ENCODE data around the gene ZYX. TPM values are rescaled to one million over a fixed set of nuclear protein-coding genes. Genes with fewer than 3 reads are reported as not detected.

ZYX gene
- total RNA-seq, 2 donors from 2014 or later: 55.8 to 256 TPM

DNA sequence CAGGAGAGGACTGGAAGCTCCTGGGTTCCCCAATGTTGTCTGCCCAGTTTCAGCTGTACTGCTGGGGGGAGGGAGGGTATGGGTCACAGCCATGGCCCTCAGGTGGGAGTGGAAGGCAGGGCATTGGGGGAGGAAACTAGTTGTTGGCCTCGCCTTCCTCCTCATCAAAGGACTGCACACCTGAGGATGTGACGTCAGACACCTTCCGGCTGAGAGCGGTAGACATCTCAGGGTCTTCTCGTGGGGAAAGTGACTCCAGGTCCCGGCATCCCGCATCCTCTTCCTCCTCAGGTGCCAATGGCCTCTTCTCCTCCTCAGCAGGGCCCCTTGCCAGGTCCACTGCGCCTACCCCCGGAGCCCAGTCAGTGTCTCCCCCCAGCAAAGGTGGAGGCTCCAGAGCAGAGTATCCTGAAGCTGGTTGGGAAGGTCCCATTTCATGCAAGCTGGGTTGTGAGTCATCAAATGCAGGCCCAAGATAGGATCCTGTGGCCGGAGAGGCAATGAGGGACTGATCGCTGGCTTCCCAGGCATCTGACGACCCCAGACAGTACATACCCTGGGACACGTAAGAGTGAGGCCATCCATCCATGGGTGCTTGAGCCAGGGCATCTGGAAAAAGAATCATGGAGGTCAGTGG lies 24.6 kb upstream of the ZYX start:
- no peaks in the 10 kb centered on the region for H3K36me3 ChIP-seq
- no peaks in the 10 kb centered on the region for H3K4me1 ChIP-seq (replicated peaks)
- peaks cover 3% of the 10 kb centered on the region for H3K27me3 ChIP-seq (replicated peaks; ENCODE audit: insufficient read depth)
- no peak overlapping the region for H3K4me3 ChIP-seq
- DNase-seq (ENCODE audit: low spot score): no peak
- TF ChIP-seq POLR2AphosphoS5 (IDR thresholded peaks at IDR 0.05) (no peak), POLR2A (IDR thresholded peaks at IDR 0.05) (no peak)
- TF ChIP-seq, protein P1, sequence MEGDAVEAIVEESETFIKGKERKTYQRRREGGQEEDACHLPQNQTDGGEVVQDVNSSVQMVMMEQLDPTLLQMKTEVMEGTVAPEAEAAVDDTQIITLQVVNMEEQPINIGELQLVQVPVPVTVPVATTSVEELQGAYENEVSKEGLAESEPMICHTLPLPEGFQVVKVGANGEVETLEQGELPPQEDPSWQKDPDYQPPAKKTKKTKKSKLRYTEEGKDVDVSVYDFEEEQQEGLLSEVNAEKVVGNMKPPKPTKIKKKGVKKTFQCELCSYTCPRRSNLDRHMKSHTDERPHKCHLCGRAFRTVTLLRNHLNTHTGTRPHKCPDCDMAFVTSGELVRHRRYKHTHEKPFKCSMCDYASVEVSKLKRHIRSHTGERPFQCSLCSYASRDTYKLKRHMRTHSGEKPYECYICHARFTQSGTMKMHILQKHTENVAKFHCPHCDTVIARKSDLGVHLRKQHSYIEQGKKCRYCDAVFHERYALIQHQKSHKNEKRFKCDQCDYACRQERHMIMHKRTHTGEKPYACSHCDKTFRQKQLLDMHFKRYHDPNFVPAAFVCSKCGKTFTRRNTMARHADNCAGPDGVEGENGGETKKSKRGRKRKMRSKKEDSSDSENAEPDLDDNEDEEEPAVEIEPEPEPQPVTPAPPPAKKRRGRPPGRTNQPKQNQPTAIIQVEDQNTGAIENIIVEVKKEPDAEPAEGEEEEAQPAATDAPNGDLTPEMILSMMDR (IDR thresholded peaks at IDR 0.05): no peak
- H3K27ac ChIP-seq: no peak overlapping the region
- WGBS: 92% methylated on average over 13 of the region's 13 CpGs
- no peaks in the 10 kb centered on the region for H3K9me3 ChIP-seq
- intact Hi-C loops (cut with DNase I): no loop called here

DNA sequence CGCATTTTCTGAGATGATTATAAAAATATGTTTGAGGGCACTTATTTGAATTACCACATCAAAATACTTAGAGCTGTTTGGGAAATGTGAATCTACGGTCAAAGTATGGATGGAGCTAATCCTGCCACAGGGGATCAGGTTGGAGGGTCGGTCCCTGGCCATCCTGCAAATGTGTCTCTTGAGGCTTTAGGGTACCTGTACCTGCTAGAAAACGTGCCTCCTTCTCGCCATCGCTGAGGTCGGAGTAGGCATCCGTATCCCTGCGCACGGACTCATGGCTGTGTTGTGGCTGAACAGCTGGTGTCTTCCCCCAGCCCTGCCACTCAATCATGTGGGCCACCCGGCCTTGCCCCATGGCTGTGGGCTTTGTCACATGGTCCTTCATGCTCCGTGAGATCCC lies 22.5 kb upstream of the ZYX start:
- H3K4me1 ChIP-seq (replicated peaks): no peaks in the 10 kb centered on the region
- no peak for DNase-seq (ENCODE audit: low spot score)
- 91% methylated on average over 12 of the region's 12 CpGs for WGBS
- H3K36me3 ChIP-seq: no peaks in the 10 kb centered on the region
- peaks cover 10% of the 10 kb centered on the region for H3K27me3 ChIP-seq (replicated peaks; ENCODE audit: insufficient read depth)
- H3K27ac ChIP-seq: no peak overlapping the region
- H3K4me3 ChIP-seq: no peak overlapping the region
- TF ChIP-seq POLR2AphosphoS5 (IDR thresholded peaks at IDR 0.05): no peak
- TF ChIP-seq, protein P1 (IDR thresholded peaks at IDR 0.05): no peak
- no peak for TF ChIP-seq POLR2A (IDR thresholded peaks at IDR 0.05)
- no peaks in the 10 kb centered on the region for H3K9me3 ChIP-seq
- intact Hi-C loops (cut with DNase I): no loop called here

DNA sequence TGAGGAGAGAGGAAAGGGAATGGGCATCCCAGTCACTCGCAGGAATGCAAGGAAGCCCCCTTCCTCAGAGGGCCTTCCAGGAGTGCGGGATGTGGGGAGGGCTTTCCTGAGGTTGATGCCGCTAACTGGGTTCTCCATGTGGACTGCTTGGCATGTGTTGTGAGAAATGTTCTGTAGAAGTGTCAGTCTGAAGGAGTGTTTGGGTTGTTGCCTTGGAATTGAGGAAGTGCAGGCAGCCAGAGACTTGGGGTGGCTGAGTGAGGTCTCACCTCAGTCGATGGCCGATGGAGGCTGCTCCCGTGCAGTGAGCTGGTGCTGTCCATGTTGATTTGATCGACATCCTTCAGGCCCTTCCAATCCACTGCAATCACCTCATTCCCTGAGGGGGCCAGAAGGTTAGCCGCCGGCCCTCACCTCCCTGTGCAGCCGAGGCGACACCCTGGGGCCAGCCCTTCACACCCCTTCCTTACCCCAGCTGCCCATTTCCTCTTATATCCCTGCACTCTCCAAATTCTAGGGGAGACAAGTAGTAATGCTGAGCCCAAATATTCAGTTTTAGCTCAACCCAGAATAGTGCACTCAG lies 21.3 kb upstream of the ZYX start:
- Histone ChIP-seq H3K36me3 (no peaks in the 10 kb centered on the region), H3K4me1 (replicated peaks) (no peaks in the 10 kb centered on the region), H3K4me3 (no peak overlapping the region), H3K27ac (no peak overlapping the region), H3K9me3 (no peaks in the 10 kb centered on the region), H3K27me3 (replicated peaks; ENCODE audit: insufficient read depth) (peaks cover 10% of the 10 kb centered on the region)
- intact Hi-C loops (cut with DNase I): no loop called here
- WGBS: 85% methylated on average over 11 of the region's 11 CpGs
- DNase-seq (ENCODE audit: low spot score): no peak
- no peak for TF ChIP-seq POLR2AphosphoS5 (IDR thresholded peaks at IDR 0.05)
- no peak for TF ChIP-seq POLR2A (IDR thresholded peaks at IDR 0.05)
- TF ChIP-seq, protein P1 (IDR thresholded peaks at IDR 0.05): no peak

DNA sequence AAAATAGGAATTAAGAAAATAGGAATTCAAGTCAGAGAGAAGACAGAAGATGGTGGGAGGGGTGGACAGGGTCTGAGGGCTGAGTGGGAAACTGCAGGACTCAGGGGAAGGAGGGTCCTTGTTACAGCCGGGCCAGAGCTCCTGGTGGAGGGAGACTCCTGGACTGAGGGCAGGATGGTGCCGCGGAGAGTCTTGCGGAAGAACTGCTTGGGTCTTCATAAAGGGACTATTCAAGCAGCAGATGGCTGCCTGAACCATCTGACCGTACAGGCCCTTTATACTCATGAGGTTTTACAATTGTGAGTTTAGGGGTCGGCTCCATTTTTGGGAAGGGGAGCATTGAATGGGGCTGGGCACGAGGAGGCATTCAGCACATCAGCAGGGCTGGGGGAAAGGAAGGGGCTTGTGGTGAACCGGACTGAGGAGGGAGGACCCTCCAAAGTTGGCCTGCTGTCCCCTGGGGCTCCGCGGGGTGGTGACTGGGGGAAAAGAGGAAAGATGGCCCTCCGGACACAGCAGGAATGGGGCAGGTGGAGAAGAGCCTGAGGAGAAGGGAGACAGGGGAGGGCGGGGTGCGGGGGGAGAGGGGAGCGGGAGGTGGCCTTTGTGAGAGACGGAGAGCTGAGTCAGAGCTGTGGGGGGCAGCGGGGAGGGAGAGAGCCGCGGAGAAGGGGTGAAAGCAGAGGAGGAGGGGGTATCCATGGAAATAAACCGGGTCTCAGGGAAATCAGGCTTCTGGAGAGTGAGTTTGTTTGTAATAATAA lies 20.2 kb upstream of the ZYX start:
- 30% methylated on average over 18 of the region's 19 CpGs for WGBS
- H3K4me3 ChIP-seq: no peak overlapping the region
- no peak overlapping the region for H3K27ac ChIP-seq
- TF ChIP-seq POLR2A (IDR thresholded peaks at IDR 0.05) (no peak), POLR2AphosphoS5 (IDR thresholded peaks at IDR 0.05) (no peak)
- TF ChIP-seq, protein P1 (IDR thresholded peaks at IDR 0.05): no peak
- intact Hi-C loops (cut with DNase I): no loop called here
- no peaks in the 10 kb centered on the region for H3K4me1 ChIP-seq (replicated peaks)
- DNase-seq (ENCODE audit: low spot score): no peak
- H3K27me3 ChIP-seq (replicated peaks; ENCODE audit: insufficient read depth): peaks cover 10% of the 10 kb centered on the region
- H3K36me3 ChIP-seq: no peaks in the 10 kb centered on the region
- no peaks in the 10 kb centered on the region for H3K9me3 ChIP-seq
